HG03139 (cell line): Measurements from ENCODE around the gene FOXF2.

Source experiments
- ATAC-seq: cut with Tn5 transposase; IDR thresholded peaks from one replicate; pipeline ENCODE4 v1.9.1; 2021; ENCODE audit not compliant: unreplicated experiment

Gene FOXF2

GRCh38 chr6:1390133-1390945, 963 bp downstream of the FOXF2 start:
- no peak for ATAC-seq

- ATAC-seq: no peak
These were observed 1.8 kb downstream of the FOXF2 start for GRCh38 chr6:1390946-1391799.

GRCh38 chr6:1391800-1392309, 2.5 kb downstream of the FOXF2 start:
- no peak for ATAC-seq

DNA sequence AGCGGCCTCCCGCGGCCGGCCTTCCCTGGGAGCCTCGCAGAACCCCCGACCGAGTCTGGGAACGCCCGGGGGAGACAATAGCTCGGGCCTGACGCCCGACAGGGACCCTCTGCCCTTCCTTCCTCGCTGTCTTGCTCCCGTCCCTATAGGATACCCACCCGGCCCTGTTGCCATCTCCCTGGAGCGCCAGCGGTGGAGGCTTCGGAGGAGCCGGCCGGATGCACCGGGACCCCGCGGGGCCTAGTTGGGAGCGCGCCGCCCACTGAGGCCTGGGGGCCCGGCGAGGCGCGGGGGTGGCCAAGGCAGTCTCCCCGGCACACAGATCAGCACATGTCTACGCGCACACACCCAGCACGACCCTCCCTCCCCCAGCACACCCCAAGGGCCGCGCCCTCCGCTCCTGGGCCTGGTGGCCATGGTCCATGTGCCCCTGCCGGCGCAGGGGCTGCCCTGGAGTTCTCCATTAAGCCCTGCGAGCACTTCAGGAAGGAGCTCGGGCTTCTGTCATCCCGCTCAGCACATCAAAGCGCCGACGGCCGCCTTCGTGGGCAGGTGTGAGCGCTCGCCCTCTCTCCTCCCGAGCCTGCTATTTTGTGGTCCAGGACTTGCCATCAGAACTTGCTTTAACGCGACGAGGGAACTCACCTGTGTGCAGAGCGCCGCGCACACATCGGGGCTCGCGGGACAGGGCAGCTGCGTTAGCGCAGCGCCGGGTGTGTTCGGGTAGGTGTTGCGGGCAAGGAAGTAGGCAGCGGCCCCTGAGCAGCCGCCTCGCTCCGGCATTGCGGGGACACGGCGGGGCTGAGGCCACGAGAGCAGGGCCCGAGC, 3.7 kb downstream of the FOXF2 start:
- ATAC-seq: no peak

- ATAC-seq: no peak
These were observed 4.4 kb downstream of the FOXF2 start for GRCh38 chr6:1393641-1394283.

DNA sequence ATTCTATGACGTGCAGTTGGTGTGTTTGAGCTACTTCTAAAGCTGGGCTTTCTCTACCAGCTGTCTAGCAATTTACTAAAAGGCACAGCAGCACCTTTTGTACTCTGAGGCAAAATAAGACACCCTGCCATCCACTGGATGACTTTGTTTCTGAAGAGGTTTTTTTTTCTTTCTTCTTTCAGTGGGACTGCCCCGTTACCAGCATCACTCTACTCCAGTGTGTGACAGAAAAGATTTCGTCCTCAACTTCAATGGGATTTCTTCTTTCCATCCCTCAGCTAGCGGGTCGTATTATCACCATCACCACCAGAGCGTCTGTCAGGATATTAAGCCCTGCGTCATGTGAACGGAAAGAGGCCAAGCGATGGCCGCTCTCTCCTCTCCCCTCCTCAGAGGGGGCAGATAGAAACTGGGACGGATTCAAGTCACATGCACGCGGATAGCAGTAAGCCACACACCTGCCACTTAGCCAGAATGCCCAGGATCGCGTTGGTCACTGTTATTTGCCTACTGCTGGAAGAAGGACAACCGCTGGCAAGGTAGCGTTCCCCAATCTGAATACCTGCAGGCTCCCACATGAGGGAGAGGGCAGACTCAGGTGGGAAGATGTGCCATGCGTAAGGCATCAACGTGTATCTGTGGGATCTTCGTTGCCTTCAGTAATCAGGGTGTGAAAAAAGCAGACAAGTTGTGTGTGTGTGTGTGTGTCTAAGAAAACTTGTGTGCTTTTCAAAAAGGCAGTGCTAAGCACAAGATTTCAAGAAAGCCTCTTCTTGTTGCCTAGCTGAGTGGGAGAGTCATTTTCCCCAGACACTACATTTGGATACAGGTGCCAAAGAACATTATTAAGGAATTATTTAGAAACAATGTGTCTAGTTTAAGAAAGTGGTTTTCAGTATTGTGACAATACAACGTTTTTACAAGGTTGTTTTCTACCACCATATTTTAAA, 5.4 kb downstream of the FOXF2 start:
- ATAC-seq: no peak

DNA sequence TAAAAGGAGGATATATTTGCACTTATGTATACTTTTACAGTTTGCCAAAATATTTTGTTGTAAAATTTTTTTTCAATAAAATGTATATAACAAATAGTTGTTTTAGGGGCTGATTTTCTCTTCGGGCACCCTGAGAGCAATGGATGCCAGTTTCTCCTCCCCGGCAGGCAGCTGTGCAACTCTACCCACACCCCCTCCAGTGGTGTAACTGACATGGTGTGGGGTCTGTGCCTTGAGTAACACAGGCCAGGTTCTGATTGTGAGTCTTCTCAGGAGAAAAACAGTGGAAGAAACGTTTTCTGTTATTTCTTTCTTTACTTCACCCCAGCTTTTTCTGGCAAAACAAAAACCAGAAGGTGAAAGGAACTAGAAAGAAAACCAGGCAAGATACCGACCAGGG, 6.1 kb downstream of the FOXF2 start:
- no peak for ATAC-seq

DNA sequence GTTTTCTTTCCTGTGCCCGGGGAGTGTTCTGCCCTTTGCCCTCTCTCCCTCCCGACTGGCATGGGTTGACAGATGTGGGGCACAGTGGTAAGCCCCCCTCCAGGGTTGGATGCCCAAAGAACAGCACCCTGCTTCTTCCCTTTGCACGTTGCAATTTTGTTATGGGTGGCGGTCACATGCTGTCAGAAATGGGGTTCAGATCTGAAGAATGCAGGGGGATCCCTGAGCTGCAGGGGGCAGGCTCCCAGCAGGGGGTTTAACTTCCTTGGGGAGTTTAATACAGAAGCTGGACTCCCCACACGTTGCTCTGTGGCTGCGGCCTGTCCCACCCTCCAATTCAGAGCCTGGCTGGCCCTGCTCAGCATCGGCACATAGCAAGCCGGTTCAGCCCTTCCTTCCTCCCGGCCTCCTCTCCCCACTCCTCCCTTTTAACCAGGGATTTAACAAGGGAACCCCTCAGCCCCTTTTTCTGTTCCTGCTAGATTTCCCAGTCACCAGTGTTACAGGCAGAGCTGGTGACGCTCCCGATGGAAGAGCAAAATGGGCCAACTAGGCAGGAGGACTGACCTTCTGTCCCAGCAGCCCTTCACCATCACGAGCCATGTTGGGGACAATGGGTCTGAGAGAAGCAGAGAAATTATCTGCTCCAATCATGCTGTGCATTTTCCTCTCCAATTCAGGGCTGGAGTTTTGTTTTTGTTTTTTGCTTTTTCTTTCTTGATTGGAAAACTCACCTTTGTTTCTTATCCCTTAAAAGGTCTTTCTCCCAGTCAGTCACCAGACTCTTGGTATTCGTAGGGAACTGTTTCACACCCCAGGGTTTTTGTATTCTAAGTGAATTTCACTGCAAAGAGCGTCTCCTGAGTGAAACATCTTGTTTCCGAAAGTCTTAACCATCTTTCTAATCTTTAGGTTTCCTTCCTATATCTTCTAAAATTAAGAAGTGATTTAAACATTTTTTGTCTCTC, 6.8 kb downstream of the FOXF2 start:
- no peak for ATAC-seq

- no peak for ATAC-seq
These were observed 7.8 kb downstream of the FOXF2 start for GRCh38 chr6:1396952-1397868.

DNA sequence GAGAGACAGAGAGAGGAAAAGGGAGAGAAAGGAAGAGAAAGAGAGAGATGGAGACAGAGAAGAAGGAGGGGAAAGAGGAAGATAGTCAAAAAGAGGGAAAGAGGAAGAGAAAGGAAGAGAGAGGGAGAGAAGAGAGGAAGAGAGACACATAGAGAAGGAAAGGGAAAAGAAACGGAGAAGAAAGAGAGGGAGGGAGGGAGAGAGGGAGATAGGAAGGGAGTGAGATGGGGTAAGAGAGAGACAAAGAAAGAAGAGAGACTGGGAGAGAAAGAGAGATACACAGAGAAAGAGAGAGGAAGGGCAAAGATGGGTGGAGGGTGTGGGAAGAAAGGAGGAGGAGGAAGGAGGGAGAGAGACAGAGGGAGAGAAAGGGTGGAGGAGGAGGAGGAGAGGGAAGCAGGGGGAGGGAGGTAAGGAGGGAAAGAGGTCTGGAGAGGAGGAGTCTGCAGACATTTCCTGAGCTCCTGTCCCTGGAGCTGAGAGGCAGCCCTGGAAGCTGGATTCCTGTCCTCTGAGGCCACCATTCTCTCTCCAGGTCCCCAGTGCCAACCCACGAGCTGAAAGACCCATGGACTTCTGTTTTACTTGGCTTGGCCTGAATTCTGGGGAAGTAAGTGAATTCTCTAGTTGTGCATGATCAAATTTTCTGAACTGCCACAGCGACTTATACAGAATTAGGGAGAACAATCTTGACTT, 9.9 kb downstream of the FOXF2 start:
- ATAC-seq: no peak

GRCh38 chr6:1400126-1400850, 10.9 kb downstream of the FOXF2 start:
- ATAC-seq: no peak

- ATAC-seq: no peak
These were observed 13.0 kb downstream of the FOXF2 start for GRCh38 chr6:1402369-1402768.

- no peak for ATAC-seq
These were observed 13.5 kb downstream of the FOXF2 start for GRCh38 chr6:1402868-1403267.

DNA sequence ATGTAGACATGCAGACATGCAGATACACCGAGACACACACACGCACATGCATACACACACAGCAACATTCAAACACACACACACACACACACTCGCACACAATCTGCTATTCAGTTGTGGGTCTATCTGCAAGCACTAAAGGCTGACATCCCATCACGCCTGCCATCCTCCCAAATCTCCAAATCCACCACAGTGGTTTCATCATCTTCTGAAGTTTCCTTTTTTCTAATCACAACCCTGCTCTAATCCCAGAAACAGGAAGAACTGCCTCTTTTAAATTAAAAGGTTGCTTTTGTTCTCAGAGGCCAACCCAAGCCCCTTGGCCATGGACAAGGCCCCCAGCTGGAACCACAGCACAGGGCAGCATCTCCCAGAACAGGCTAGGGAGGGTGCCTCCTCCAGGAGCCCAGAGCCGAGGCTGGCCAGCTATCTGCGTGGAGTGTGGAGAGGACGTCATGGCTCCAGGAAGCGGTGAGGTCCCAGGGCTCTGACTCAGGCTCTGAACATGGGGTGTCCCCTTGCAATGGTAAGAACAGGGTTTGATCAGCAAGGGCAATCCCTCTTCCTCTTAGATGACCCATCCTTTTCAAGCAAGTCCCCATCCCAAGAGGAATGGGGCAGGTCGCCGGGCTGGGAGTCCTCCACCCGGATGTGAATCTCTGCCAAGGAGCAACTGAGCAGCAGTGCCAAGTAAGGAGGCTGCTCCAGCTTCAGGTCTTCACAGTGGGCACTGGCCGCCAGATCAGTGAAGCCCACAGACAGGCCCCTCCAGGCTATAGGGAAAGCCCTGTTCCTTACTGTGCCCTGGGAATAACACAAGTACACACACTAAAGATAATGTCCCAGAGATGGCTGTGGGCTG, 14.7 kb downstream of the FOXF2 start:
- no peak for ATAC-seq

GRCh38 chr6:1404713-1405098, 15.3 kb downstream of the FOXF2 start:
- no peak for ATAC-seq
